Common myeloid progenitor, CD34-positive (primary cell): ENCODE measurements around the gene DNAH1.

ENCODE experiments used
- CTCF ChIA-PET: fragments of 350-600 bp; sonication (Branson Sonifier 250); formaldehyde crosslinking; loops from one replicate; lab custom pipeline; 2021; ENCODE audit warnings: antibody characterized with exemption; lab: Charles Lee
- POLR2A ChIA-PET: fragments of 350-600 bp; sonication (Branson Sonifier 250); formaldehyde crosslinking; loops from one replicate; lab custom pipeline; 2021; ENCODE audit warnings: antibody characterized with exemption; lab: Charles Lee
- DNase-seq, 3 donors: peaks; one replicate each; pipeline versions ENCODE4 v3.0.0 to v3.0.0-alpha.2; 2013
- H3K27ac ChIP-seq, 2 experiments: 1 replicate in 1 of 2; 2 replicates in 1 of 2; pipeline ENCODE4 v1.7.0; 2013; ENCODE audit warnings: inconsistent platforms in 2 of 2, low read length in 2 of 2, mild to moderate bottlenecking in 2 of 2, low read depth in 1 of 2, moderate library complexity in 1 of 2; ENCODE audit not compliant: severe bottlenecking in 2 of 2, insufficient read depth in 1 of 2, poor library complexity in 1 of 2
- H3K27me3 ChIP-seq, 5 experiments: replicated peaks in 2 of 5; 1 replicate in 3 of 5; 2 replicates in 2 of 5; pipeline versions ENCODE4 v1.6.1 to v1.7.0; 2013; ENCODE audit warnings: low read length in 4 of 5, mild to moderate bottlenecking in 2 of 5, moderate library complexity in 2 of 5, inconsistent platforms in 1 of 5; ENCODE audit not compliant: insufficient read depth in 5 of 5, control insufficient read depth in 4 of 5
- H3K36me3 ChIP-seq, 4 experiments: 1 replicate in 2 of 4; 2 replicates in 2 of 4; pipeline versions ENCODE4 v1.6.1 to v1.7.0; 2013; ENCODE audit warnings: low read length in 3 of 4, control low read depth in 1 of 4, mild to moderate bottlenecking in 1 of 4; ENCODE audit not compliant: control insufficient read depth in 4 of 4, insufficient read depth in 4 of 4
- H3K4me1 ChIP-seq, 4 experiments: 1 replicate in 3 of 4; 2 replicates in 1 of 4; pipeline versions ENCODE4 v1.6.1 to v1.7.1; 2013; ENCODE audit warnings: low read length in 3 of 4, mild to moderate bottlenecking in 3 of 4, control low read depth in 1 of 4, inconsistent platforms in 1 of 4, moderate library complexity in 1 of 4; ENCODE audit not compliant: control insufficient read depth in 4 of 4, insufficient read depth in 4 of 4; ENCODE audit errors: control extremely low read depth in 1 of 4
- H3K4me3 ChIP-seq, 7 experiments: 1 replicate in 4 of 7; 2 replicates in 3 of 7; pipeline versions ENCODE4 v1.5.1 to v1.7.0; 2013; ENCODE audit warnings: mild to moderate bottlenecking in 7 of 7, low read length in 6 of 7, moderate library complexity in 6 of 7, inconsistent platforms in 2 of 7, low read depth in 2 of 7, control low read depth in 1 of 7; ENCODE audit not compliant: insufficient read depth in 4 of 7, control insufficient read depth in 1 of 7; ENCODE audit errors: extremely low read depth in 1 of 7
- H3K9me3 ChIP-seq, 5 experiments: 1 replicate in 4 of 5; 2 replicates in 1 of 5; pipeline versions ENCODE4 v1.6.1 to v1.7.1; 2013; ENCODE audit warnings: low read length in 4 of 5, mild to moderate bottlenecking in 2 of 5, inconsistent platforms in 1 of 5, low read depth in 1 of 5, moderate library complexity in 1 of 5; ENCODE audit not compliant: control insufficient read depth in 4 of 5, insufficient read depth in 2 of 5; ENCODE audit errors: control extremely low read depth in 1 of 5
- WGBS: methylation state at CpG from one replicate; pipeline ENCODE4 v1.1.5; 2013; ENCODE audit not compliant: insufficient coverage; 5-methylcytosine and 5-hydroxymethylcytosine counted together

The DNAH1 gene

DNA sequence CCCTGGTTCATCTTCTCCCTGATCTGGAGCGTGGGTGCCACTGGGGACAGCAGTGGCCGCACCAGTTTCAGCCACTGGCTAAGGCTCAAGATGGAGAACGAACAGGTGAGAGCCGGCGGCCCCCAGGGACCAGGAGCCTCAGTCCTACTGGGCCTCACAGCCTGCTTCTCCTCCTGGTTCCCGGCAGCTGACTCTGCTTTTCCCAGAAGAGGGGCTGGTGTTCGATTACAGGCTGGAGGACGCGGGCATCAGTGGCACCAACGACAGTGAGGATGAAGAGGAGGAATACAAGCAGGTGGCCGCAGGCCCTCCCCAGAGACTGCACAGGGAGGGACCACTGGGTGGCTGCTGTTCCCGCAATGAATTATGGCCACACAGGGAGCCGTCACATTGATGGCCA is 54.4 kb downstream of the DNAH1 start:
- CTCF ChIA-PET, result interaction anchor here (0.8 to 2.5 kb wide), 3 partner anchors 10 to 19 kb away, joined by 3 to 9 read pairs (median 3); no protein-coding TSS in a partner anchor
- POLR2A ChIA-PET, result no interaction called here
- no peaks in the 10 kb centered on the region for H3K27me3 ChIP-seq
- no peak overlapping the region for H3K27ac ChIP-seq
- 99% methylated on average over 10 of the region's 13 CpGs for WGBS
- H3K4me1 ChIP-seq, result peaks cover 7 to 14% (median 10%) of the 10 kb centered on the region in 4 experiments
- H3K4me3 ChIP-seq, result no peak overlapping the region
- H3K36me3 ChIP-seq, result peaks cover 3 to 32% (median 19%) of the 10 kb centered on the region in 4 experiments
- H3K9me3 ChIP-seq, result no peaks in the 10 kb centered on the region
- DNase-seq, result no peak

- 31% methylated on average over 29 of the region's 40 CpGs for WGBS
- POLR2A ChIA-PET, result no interaction called here
Observed at GRCh38 chr3:52372822-52373504, 56.8 kb downstream of the DNAH1 start.

DNA sequence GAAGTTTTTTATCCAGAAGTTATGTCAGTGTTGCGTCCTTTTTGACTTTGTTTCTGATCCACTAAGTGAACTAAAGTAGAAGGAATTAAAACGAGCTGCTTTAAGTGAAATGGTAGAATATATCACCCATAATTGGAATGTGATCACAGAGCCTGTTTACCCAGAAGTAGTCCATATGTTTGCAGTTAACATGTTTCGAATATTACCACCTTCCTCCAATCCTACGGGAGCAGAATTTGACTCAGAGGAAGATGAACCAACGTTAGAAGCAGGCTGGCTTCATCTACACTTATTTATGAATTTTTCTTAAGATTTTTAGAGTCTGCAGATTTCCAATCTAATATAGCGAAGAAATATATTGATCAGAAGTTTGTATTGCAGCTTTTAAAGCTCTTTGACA is 57.6 kb downstream of the DNAH1 start:
- CTCF ChIA-PET, result interaction anchor here (0.8 to 3.2 kb wide), 4 partner anchors 10 to 78 kb away, joined by 3 to 23 read pairs (median 4); no protein-coding TSS in a partner anchor
- POLR2A ChIA-PET, result no interaction called here
- Histone ChIP-seq H3K9me3 (no peaks in the 10 kb centered on the region), H3K4me1 (peaks cover 7 to 14% (median 10%) of the 10 kb centered on the region in 4 experiments), H3K27ac (no peak overlapping the region), H3K4me3 (peak overlapping the region in 5 of 7 experiments; percentile 27 to 68 (median 50)), H3K36me3 (peaks cover 2 to 21% (median 14%) of the 10 kb centered on the region in 4 experiments), H3K27me3 (no peaks in the 10 kb centered on the region)
- no CpG with 5 or more reads among the region's 6 CpGs for WGBS
- DNase-seq, result no peak

More at GRCh38 chr3:52372822-52373504, 56.8 kb downstream of the DNAH1 start:
- peak overlapping the region in 5 of 7 experiments; percentile 27 to 68 (median 50) for H3K4me3 ChIP-seq
- CTCF ChIA-PET, result interaction anchor here (0.8 to 2.5 kb wide), 8 partner anchors 8 to 73 kb away, joined by 3 to 9 read pairs (median 5); no protein-coding TSS in a partner anchor
- H3K9me3 ChIP-seq, result no peaks in the 10 kb centered on the region
- H3K4me1 ChIP-seq, result peaks cover 7 to 14% (median 10%) of the 10 kb centered on the region in 4 experiments
- peak; percentile 58 to 84 (median 78) for DNase-seq
- peaks cover 3 to 25% (median 14%) of the 10 kb centered on the region in 4 experiments for H3K36me3 ChIP-seq
- no peak overlapping the region for H3K27ac ChIP-seq
- no peaks in the 10 kb centered on the region for H3K27me3 ChIP-seq

DNA sequence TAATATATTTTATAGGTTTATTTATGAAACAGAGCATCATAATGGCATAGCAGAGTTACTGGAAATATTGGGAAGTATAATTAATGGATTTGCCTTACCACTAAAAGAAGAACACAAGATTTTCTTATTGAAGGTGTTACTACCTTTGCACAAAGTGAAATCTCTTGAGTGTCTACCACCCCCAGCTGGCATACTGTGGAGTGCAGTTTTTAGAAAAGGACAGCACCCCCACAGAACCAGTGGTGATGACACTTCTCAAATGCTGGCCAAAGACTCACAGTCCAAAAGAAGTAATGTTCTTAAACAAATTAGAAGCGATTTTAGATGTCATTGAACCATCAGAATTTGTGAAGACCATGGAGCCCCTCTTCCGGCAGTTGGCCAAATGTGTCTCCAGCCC is 58.1 kb downstream of the DNAH1 start:
- POLR2A ChIA-PET, result no interaction called here
- 100% methylated on average over 2 of the region's 2 CpGs for WGBS

DNA sequence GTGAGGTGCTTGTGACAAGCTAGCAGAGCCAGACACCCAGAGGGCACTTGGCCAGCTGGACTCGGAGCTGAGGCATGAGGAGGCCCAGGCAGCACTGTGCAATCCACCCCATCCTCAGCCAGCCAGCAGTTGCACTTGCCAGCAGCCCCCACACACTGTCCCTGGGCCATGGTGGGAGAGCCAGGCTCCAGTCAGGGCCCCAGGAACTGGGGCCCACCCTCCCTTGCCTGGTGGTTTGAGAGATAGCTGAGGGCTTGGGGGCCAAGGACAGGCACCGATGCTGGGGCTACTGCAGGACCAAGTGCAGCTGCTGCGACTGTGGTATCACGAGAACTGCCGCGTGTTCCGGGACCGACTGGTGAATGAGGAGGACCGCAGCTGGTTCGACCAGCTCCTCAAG is 63.5 kb downstream of the DNAH1 start:
- no peak overlapping the region for H3K27ac ChIP-seq
- H3K36me3 ChIP-seq, result peaks cover 0 to 13% (median 6%) of the 10 kb centered on the region in 4 experiments
- POLR2A ChIA-PET, result no interaction called here
- no peak overlapping the region for H3K4me3 ChIP-seq
- H3K4me1 ChIP-seq, result peaks cover 0 to 14% (median 0%) of the 10 kb centered on the region in 4 experiments
- CTCF ChIA-PET, result interaction anchor here (0.9 to 1.8 kb wide), 3 partner anchors 17 to 34 kb away, joined by 3 to 5 read pairs (median 5); no protein-coding TSS in a partner anchor
- 96% methylated on average over 10 of the region's 10 CpGs for WGBS
- H3K9me3 ChIP-seq, result no peaks in the 10 kb centered on the region
- H3K27me3 ChIP-seq, result no peaks in the 10 kb centered on the region
- no peak for DNase-seq

More for the DNA sequence above, 58.1 kb downstream of the DNAH1 start:
- peak; percentile 11 to 22 (median 21) for DNase-seq
- no peak overlapping the region for H3K27ac ChIP-seq
- no peaks in the 10 kb centered on the region for H3K27me3 ChIP-seq
- H3K4me3 ChIP-seq, result no peak overlapping the region
- H3K9me3 ChIP-seq, result no peaks in the 10 kb centered on the region
- CTCF ChIA-PET, result interaction anchor here (0.8 to 3.2 kb wide), 6 partner anchors 9 to 78 kb away, joined by 3 to 23 read pairs (median 4); no protein-coding TSS in a partner anchor
- H3K36me3 ChIP-seq, result peaks cover 0 to 18% (median 14%) of the 10 kb centered on the region in 4 experiments
- H3K4me1 ChIP-seq, result peaks cover 7 to 14% (median 10%) of the 10 kb centered on the region in 4 experiments

- ChIA-PET CTCF (interaction anchor here (0.9 to 1.8 kb wide), 7 partner anchors 8 to 69 kb away, joined by 3 to 5 read pairs (median 4); no protein-coding TSS in a partner anchor), POLR2A (no interaction called here)
- Histone ChIP-seq H3K4me3 (no peak overlapping the region), H3K27ac (no peak overlapping the region), H3K4me1 (peaks cover 0 to 15% (median 0%) of the 10 kb centered on the region in 4 experiments), H3K27me3 (no peaks in the 10 kb centered on the region), H3K36me3 (peaks cover 0 to 13% (median 6%) of the 10 kb centered on the region in 4 experiments), H3K9me3 (no peaks in the 10 kb centered on the region)
- DNase-seq, result no peak
- WGBS, result 94% methylated on average over 6 of the region's 10 CpGs
Observed at GRCh38 chr3:52380023-52380422, 63.9 kb downstream of the DNAH1 start.
